Measurements from ENCODE around the gene GRID2. TPM values are rescaled to one million over a fixed set of nuclear protein-coding genes. Genes with fewer than 3 reads are reported as not detected.
"Not testable (repeated sequence)": the region's sequence is repeated elsewhere in the genome, so short reads cannot be mapped to it uniquely, and the experiment has no call there.

The GRID2 gene
- total RNA-seq, 3 donors from 2014 or later = 0.44 TPM; not detected in 2

DNA sequence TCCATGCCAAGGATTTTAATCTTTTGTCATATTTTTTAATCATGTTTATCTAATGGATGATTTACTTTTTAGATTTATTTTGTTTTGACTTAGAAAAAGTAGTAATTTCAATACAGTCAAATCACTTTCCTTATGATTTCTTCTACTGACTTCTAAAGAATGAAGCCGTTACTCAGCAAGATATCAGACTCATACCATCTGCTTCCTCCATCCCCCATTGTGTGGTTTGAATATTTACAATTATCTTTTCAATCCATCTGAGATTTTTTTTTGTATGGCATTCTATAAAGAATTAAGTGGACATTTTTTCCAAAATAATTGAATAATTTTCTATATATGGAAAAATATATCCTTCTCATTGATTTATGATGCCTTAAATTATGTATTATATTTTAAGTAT, 959.4 kb downstream of the GRID2 start:
- no peak for ATAC-seq
- intact Hi-C loops (cut with DNase I, micrococcal nuclease) = no loop called here
- H3K9me3 ChIP-seq = no peaks in the 10 kb centered on the region
- H3K36me3 ChIP-seq (ENCODE audit: low read depth) = no peaks in the 10 kb centered on the region
- no peaks in the 10 kb centered on the region for H3K4me1 ChIP-seq (ENCODE audit: low read depth)
- no peak for DNase-seq
- H3K4me3 ChIP-seq = no peak overlapping the region
- TF ChIP-seq, protein P1, sequence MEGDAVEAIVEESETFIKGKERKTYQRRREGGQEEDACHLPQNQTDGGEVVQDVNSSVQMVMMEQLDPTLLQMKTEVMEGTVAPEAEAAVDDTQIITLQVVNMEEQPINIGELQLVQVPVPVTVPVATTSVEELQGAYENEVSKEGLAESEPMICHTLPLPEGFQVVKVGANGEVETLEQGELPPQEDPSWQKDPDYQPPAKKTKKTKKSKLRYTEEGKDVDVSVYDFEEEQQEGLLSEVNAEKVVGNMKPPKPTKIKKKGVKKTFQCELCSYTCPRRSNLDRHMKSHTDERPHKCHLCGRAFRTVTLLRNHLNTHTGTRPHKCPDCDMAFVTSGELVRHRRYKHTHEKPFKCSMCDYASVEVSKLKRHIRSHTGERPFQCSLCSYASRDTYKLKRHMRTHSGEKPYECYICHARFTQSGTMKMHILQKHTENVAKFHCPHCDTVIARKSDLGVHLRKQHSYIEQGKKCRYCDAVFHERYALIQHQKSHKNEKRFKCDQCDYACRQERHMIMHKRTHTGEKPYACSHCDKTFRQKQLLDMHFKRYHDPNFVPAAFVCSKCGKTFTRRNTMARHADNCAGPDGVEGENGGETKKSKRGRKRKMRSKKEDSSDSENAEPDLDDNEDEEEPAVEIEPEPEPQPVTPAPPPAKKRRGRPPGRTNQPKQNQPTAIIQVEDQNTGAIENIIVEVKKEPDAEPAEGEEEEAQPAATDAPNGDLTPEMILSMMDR (IDR thresholded peaks at IDR 0.05) = no peak

DNA sequence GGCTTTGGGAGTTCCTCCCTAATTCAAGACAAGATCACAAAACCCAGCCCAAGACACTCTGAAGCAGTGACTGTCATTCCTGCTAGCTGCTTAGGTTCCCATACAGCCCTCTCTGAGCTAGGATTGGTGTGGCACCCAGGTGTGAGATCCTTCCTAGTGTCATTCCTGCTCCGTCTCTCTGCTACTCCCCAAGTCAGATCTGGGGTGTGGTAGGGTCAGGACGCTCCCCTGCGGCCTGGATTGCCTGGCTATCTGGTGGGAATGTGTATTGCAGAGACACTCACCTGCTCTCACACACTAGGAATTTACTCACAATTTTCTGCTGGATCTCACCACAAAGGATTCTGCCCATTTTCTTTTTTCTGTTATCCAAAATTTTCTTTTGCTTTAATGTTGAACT, 964.0 kb downstream of the GRID2 start:
- H3K4me1 ChIP-seq (ENCODE audit: low read depth) = no peaks in the 10 kb centered on the region
- TF ChIP-seq, protein P1 (IDR thresholded peaks at IDR 0.05) = no peak
- H3K4me3 ChIP-seq = no peak overlapping the region
- no peaks in the 10 kb centered on the region for H3K9me3 ChIP-seq
- H3K36me3 ChIP-seq (ENCODE audit: low read depth) = no peaks in the 10 kb centered on the region
- no peak for DNase-seq
- no peak for ATAC-seq
- intact Hi-C loops (cut with DNase I, micrococcal nuclease) = no loop called here

DNA sequence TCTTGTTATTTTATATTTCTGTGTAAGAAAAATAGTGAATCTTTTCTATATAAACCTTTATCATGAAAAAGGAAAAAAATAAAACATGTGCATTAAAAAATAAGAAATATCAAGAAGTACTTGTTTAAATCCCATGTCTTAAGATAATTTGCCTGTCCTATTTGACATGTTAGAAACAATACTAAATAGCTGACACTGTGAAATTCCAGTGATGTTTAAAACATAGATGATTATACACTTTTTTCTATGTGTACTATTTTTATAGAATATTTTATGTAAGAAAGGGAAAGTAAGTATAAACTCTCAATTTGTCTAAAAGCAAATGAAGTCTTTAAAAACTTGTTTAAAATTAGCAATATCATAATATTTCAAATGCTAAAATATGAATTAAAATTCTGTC, 981.6 kb downstream of the GRID2 start:
- no peak for DNase-seq
- intact Hi-C loops (cut with DNase I, micrococcal nuclease) = no loop called here
- no peaks in the 10 kb centered on the region for H3K9me3 ChIP-seq
- H3K4me1 ChIP-seq (ENCODE audit: low read depth) = no peaks in the 10 kb centered on the region
- no peak for ATAC-seq
- TF ChIP-seq, protein P1 (IDR thresholded peaks at IDR 0.05) = no peak
- H3K36me3 ChIP-seq (ENCODE audit: low read depth) = no peaks in the 10 kb centered on the region
- no peak overlapping the region for H3K4me3 ChIP-seq

DNA sequence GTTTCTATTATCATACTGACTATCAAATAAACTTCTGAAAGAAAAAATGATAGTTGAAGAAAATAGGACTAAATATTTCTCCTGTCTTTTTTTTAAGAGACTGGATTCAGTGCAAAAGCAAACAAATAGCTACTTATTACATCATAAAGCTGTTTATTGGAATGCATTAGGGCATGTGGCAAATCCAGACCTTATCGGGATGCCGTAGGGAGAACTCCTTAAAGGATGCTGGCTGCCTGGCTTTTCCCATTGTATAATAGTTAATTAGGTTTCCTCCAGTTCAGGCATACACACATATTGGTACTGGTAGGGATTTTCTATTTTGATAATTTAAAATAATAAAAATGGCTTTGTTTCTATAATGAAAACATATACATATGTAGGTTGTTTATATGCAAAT, 985.5 kb downstream of the GRID2 start:
- TF ChIP-seq, protein P1 (IDR thresholded peaks at IDR 0.05) = no peak
- no peak for DNase-seq
- H3K4me1 ChIP-seq (ENCODE audit: low read depth) = no peaks in the 10 kb centered on the region
- no peaks in the 10 kb centered on the region for H3K9me3 ChIP-seq
- H3K36me3 ChIP-seq (ENCODE audit: low read depth) = no peaks in the 10 kb centered on the region
- no peak overlapping the region for H3K4me3 ChIP-seq
- intact Hi-C loops (cut with DNase I, micrococcal nuclease) = no loop called here
- no peak for ATAC-seq

DNA sequence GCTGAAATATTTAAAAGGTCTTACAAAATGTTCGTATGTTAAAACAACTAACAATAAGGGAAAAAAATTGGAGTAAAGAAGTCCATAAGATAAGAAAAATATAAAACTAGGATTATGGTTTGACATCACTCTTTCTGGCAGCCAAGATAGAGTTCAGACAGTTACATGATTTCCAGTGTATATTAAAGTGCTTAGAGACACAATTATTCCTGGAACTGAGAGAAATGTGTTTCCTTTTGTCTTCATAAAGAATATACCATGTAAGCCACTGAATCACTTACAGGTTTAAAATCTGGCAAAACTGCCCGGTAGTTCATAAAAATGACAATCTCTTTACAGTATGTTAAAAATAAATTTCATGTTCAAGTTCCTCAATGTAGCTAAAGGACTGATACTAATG, 986.1 kb downstream of the GRID2 start:
- intact Hi-C loops (cut with DNase I, micrococcal nuclease) = no loop called here
- DNase-seq = no peak
- H3K4me1 ChIP-seq (ENCODE audit: low read depth) = no peaks in the 10 kb centered on the region
- TF ChIP-seq, protein P1 (IDR thresholded peaks at IDR 0.05) = no peak
- ATAC-seq = no peak
- H3K4me3 ChIP-seq = no peak overlapping the region
- no peaks in the 10 kb centered on the region for H3K9me3 ChIP-seq
- no peaks in the 10 kb centered on the region for H3K36me3 ChIP-seq (ENCODE audit: low read depth)

DNA sequence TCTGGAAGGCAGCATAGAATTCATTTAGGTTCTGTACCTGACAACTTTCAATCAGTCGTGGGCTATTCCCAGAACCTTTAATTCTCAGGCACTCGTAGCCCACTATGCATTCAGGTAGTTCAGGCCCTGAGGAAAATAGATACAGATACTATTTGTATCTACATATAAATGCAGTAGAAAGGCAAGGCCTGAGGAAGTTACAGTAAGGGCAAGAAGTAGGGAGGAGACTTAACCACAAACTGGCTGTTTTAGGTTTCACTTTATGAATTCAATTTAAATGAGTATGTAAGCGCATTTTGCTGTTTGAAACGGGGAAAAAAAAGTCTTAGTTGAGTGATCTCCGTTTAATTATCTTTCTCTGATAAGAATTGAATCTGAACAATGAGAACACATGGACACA, 995.4 kb downstream of the GRID2 start:
- ATAC-seq (no peak), DNase-seq (no peak)
- TF ChIP-seq, protein P1 (IDR thresholded peaks at IDR 0.05) = no peak
- intact Hi-C loops (cut with DNase I, micrococcal nuclease) = no loop called here
- H3K9me3 ChIP-seq = no peaks in the 10 kb centered on the region
- H3K4me3 ChIP-seq = no peak overlapping the region
- no peaks in the 10 kb centered on the region for H3K4me1 ChIP-seq (ENCODE audit: low read depth)
- no peaks in the 10 kb centered on the region for H3K36me3 ChIP-seq (ENCODE audit: low read depth)

DNA sequence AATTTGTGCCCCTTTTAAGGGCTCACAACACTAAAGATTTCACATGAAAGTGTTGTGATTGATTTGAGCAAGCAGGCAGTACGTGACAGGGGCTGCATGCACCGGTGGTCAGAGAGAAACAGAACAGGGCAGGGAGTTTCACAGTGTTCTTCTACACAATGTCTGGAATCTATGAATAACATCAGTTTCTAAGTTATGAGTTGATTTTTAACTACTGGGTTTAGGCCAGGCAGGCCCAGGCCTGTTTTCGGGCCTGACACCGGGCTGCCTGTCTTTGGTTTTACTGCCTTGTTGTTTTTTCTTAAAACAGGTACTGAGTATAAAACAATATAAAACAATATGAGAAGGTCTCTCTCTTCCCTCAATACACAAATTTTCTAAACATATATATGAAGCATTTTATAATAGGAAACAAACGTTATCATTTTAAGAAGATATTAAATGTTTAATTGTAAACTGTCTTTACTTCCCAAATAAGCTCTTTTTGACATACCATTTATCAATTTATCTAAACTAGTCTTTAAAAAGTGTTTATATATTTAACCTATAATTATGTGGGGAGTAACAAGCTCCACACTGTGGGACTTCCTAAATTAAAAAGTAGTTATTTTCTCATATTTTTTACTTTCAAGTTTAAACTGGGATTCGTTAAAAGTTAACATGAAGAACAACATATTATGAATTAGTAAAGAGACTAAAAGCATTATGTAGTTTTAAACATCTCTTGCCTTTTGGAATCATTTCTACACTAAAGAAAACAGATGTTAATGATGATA, 997.2 kb downstream of the GRID2 start:
- intact Hi-C loops (cut with DNase I, micrococcal nuclease); H3K9me3 ChIP-seq; ATAC-seq; DNase-seq; H3K4me3 ChIP-seq; H3K4me1 ChIP-seq (ENCODE audit: low read depth); H3K36me3 ChIP-seq (ENCODE audit: low read depth): not testable (repeated sequence)

Measured in mucosa of descending colon (tissue), 3 donors.